Stimulated activated CD4-positive, alpha-beta T cell treated with anti-CD3 and anti-CD28 coated beads, Interleukin-1b, Interleukin-23, amount 100 ng/mL, for 48 hours (primary cell): ENCODE results near the gene ACVR1.

Source experiments
- DNase-seq: peaks from one replicate; pipeline ENCODE4 v3.0.0-alpha.2; 2020

Gene ACVR1

DNA sequence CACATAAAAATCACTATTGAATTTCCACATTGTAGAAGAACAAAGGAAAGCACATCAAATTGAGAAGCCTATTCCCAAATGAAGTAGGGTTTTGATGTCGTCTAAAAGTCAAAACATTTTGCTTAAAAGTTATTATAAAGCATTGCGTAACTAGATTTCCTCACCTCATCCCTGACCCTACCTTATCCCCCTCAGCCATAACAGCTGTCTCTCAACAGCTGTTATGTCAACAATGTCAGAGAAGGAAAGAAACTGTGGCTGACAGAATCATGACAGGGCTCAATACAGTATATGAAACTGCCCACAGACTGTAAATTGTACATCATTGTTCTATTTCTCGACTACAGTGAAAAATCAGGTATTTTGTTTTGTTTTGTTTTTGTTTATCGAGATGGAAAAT, 184.4 kb downstream of the ACVR1 start:
- DNase-seq: no peak

DNA sequence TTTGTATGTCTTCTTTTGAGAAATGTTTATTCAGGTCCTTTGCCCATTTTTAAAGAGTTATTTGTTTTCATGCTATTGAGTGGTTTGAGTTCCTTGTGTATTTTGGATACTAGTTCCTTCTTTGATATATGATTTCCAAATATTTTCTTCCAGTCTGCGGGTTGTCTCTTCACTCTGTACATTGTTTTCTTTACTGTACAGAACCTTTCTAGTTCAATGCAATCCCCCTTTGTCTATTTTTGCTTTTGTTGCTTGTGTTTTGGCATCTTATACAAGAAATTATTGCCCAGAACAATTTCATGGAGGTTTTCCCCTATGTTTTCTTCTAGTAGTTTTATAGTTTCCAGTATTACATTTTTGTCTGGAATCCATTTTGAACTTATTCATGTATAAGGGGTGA, 185.0 kb downstream of the ACVR1 start:
- no peak for DNase-seq
